Nephron (organoid): Measurements from ENCODE around the gene EMC7.

Source experiments
- H3K27ac Mint-ChIP-seq, 3 experiments: 2 replicates each; pipeline ENCODE4 v1.8.0; 2020; ENCODE audit warnings: mixed read lengths in 3 of 3, mild to moderate bottlenecking in 2 of 3, moderate library complexity in 1 of 3
- H3K27me3 Mint-ChIP-seq: 2 replicates; pipeline ENCODE4 v1.8.0; 2021; ENCODE audit warnings: low read depth, mild to moderate bottlenecking, moderate library complexity, mixed read lengths
- H3K36me3 Mint-ChIP-seq: 2 replicates; pipeline ENCODE4 v1.8.0; 2020; ENCODE audit warnings: low read depth, mixed read lengths
- H3K4me1 Mint-ChIP-seq: 2 replicates; pipeline ENCODE4 v1.8.0; 2020; ENCODE audit warnings: mixed read lengths
- H3K4me3 Mint-ChIP-seq, 3 experiments: 2 replicates each; pipeline ENCODE4 v1.8.0; 2020; ENCODE audit warnings: mild to moderate bottlenecking in 3 of 3, mixed read lengths in 3 of 3, moderate library complexity in 2 of 3
- H3K9me3 Mint-ChIP-seq: 2 replicates; pipeline ENCODE4 v1.8.0; 2020; ENCODE audit warnings: mixed read lengths
- TF ChIP-seq, protein P1 (sequence below), 3 experiments: fragments of 200-600 bp; sonication (generic); IDR thresholded peaks; one replicate each; pipeline ENCODE4 v1.5.0; 2021; ENCODE audit warnings: antibody characterized with exemption in 3 of 3; ENCODE audit not compliant: unreplicated experiment in 3 of 3

The EMC7 gene

GRCh38 chr15:34078900-34079299 lies 22.8 kb downstream of the EMC7 start:
- TF ChIP-seq, protein P1, sequence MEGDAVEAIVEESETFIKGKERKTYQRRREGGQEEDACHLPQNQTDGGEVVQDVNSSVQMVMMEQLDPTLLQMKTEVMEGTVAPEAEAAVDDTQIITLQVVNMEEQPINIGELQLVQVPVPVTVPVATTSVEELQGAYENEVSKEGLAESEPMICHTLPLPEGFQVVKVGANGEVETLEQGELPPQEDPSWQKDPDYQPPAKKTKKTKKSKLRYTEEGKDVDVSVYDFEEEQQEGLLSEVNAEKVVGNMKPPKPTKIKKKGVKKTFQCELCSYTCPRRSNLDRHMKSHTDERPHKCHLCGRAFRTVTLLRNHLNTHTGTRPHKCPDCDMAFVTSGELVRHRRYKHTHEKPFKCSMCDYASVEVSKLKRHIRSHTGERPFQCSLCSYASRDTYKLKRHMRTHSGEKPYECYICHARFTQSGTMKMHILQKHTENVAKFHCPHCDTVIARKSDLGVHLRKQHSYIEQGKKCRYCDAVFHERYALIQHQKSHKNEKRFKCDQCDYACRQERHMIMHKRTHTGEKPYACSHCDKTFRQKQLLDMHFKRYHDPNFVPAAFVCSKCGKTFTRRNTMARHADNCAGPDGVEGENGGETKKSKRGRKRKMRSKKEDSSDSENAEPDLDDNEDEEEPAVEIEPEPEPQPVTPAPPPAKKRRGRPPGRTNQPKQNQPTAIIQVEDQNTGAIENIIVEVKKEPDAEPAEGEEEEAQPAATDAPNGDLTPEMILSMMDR (IDR thresholded peaks at IDR 0.05; ENCODE audit: unreplicated experiment in 3 of 3) = no peak
- H3K27me3 Mint-ChIP-seq = no peaks in the 10 kb centered on the region
- H3K4me3 Mint-ChIP-seq = no peak overlapping the region
- no peak overlapping the region for H3K27ac Mint-ChIP-seq
- no peaks in the 10 kb centered on the region for H3K4me1 Mint-ChIP-seq
- H3K36me3 Mint-ChIP-seq = peaks cover 6% of the 10 kb centered on the region
- no peaks in the 10 kb centered on the region for H3K9me3 Mint-ChIP-seq

GRCh38 chr15:34076785-34077184 lies 24.9 kb downstream of the EMC7 start:
- no peak overlapping the region for H3K4me3 Mint-ChIP-seq
- H3K27ac Mint-ChIP-seq = no peak overlapping the region
- H3K27me3 Mint-ChIP-seq = no peaks in the 10 kb centered on the region
- TF ChIP-seq, protein P1 (IDR thresholded peaks at IDR 0.05; ENCODE audit: unreplicated experiment in 3 of 3) = no peak
- no peaks in the 10 kb centered on the region for H3K36me3 Mint-ChIP-seq
- no peaks in the 10 kb centered on the region for H3K9me3 Mint-ChIP-seq
- no peaks in the 10 kb centered on the region for H3K4me1 Mint-ChIP-seq

GRCh38 chr15:34070003-34070402 lies 31.7 kb downstream of the EMC7 start:
- Mint-ChIP-seq H3K4me1 (no peaks in the 10 kb centered on the region), H3K36me3 (no peaks in the 10 kb centered on the region), H3K27me3 (no peaks in the 10 kb centered on the region), H3K4me3 (no peak overlapping the region), H3K27ac (no peak overlapping the region), H3K9me3 (no peaks in the 10 kb centered on the region)
- TF ChIP-seq, protein P1 (IDR thresholded peaks at IDR 0.05; ENCODE audit: unreplicated experiment in 3 of 3) = no peak

DNA sequence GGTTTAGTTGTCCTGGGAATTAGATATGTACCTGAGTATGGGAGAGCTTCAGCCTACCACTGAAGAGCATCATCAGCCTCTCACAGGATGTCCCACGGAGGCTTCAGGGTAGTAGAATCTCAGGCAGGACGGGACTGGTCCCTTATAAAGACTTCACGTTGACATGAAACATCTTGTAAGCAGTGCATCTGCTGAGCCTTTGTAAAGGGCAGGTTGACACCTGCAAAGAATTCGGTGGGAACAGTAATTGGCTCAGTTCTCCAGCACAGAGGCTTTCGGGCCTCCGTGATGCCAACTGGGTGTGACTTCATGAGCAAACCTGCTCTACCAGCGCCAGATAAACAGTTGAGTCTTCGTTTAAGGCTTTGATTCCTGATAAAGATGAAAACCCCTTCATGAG lies 35.7 kb downstream of the EMC7 start:
- H3K27me3 Mint-ChIP-seq = no peaks in the 10 kb centered on the region
- H3K4me3 Mint-ChIP-seq = no peak overlapping the region
- no peak overlapping the region for H3K27ac Mint-ChIP-seq
- TF ChIP-seq, protein P1 (IDR thresholded peaks at IDR 0.05; ENCODE audit: unreplicated experiment in 3 of 3) = no peak
- H3K9me3 Mint-ChIP-seq = no peaks in the 10 kb centered on the region
- H3K36me3 Mint-ChIP-seq = no peaks in the 10 kb centered on the region
- H3K4me1 Mint-ChIP-seq = no peaks in the 10 kb centered on the region

- Mint-ChIP-seq H3K27me3 (no peaks in the 10 kb centered on the region), H3K9me3 (no peaks in the 10 kb centered on the region), H3K4me3 (no peak overlapping the region), H3K4me1 (no peaks in the 10 kb centered on the region), H3K36me3 (no peaks in the 10 kb centered on the region), H3K27ac (no peak overlapping the region)
- TF ChIP-seq, protein P1 (IDR thresholded peaks at IDR 0.05; ENCODE audit: unreplicated experiment in 3 of 3) = no peak
Observed at GRCh38 chr15:34065261-34065660, 36.4 kb downstream of the EMC7 start.

- Mint-ChIP-seq H3K36me3 (no peaks in the 10 kb centered on the region), H3K4me3 (no peak overlapping the region), H3K4me1 (no peaks in the 10 kb centered on the region), H3K27ac (no peak overlapping the region), H3K27me3 (no peaks in the 10 kb centered on the region), H3K9me3 (no peaks in the 10 kb centered on the region)
- TF ChIP-seq, protein P1 (IDR thresholded peaks at IDR 0.05; ENCODE audit: unreplicated experiment in 3 of 3) = no peak
Observed at GRCh38 chr15:34064438-34064837, 37.2 kb downstream of the EMC7 start.
